ENCODE results near the gene ZNF362. TPM values are rescaled to one million over a fixed set of nuclear protein-coding genes. Genes with fewer than 3 reads are reported as not detected.
A peak's percentile ranks its signal among the peaks of the same experiment; 100 is the strongest.

Gene ZNF362
- polyA plus RNA-seq, 1 experiment: 9.0 TPM

- no peaks in the 10 kb centered on the region for H3K9me3 ChIP-seq (ENCODE audit: control insufficient read depth, insufficient read depth, low read length)
- no peak overlapping the region for H3K27ac ChIP-seq (ENCODE audit: low read depth, low read length)
- CTCF ChIA-PET: no interaction called here
- DNase-seq (ENCODE audit: low read depth, low spot score): no peak
- POLR2A ChIA-PET: no interaction called here
- no peak for TF ChIP-seq CTCF (IDR thresholded peaks at IDR 0.05; ENCODE audit: low read depth, low read length)
- no peak overlapping the region for H3K4me3 ChIP-seq (ENCODE audit: low read depth, low read length)
- H3K27me3 ChIP-seq (ENCODE audit: control insufficient read depth, insufficient read depth, low read length): peaks cover 25% of the 10 kb centered on the region
Measured at GRCh38 chr1:33249422-33249821, 6.9 kb upstream of the ZNF362 start.

- H3K9me3 ChIP-seq (ENCODE audit: control insufficient read depth, insufficient read depth, low read length): no peaks in the 10 kb centered on the region
- DNase-seq (ENCODE audit: low read depth, low spot score): no peak
- no peak overlapping the region for H3K27ac ChIP-seq (ENCODE audit: low read depth, low read length)
- ChIA-PET CTCF (no interaction called here), POLR2A (no interaction called here)
- peaks cover 22% of the 10 kb centered on the region for H3K27me3 ChIP-seq (ENCODE audit: control insufficient read depth, insufficient read depth, low read length)
- TF ChIP-seq CTCF (IDR thresholded peaks at IDR 0.05; ENCODE audit: low read depth, low read length): no peak
- no peak overlapping the region for H3K4me3 ChIP-seq (ENCODE audit: low read depth, low read length)
Measured at GRCh38 chr1:33250217-33250616, 6.1 kb upstream of the ZNF362 start.

GRCh38 chr1:33250724-33251123 is 5.6 kb upstream of the ZNF362 start:
- CTCF ChIA-PET: no interaction called here
- H3K9me3 ChIP-seq (ENCODE audit: control insufficient read depth, insufficient read depth, low read length): no peaks in the 10 kb centered on the region
- H3K27me3 ChIP-seq (ENCODE audit: control insufficient read depth, insufficient read depth, low read length): peaks cover 22% of the 10 kb centered on the region
- TF ChIP-seq CTCF (IDR thresholded peaks at IDR 0.05; ENCODE audit: low read depth, low read length): no peak
- no peak overlapping the region for H3K4me3 ChIP-seq (ENCODE audit: low read depth, low read length)
- no peak for DNase-seq (ENCODE audit: low read depth, low spot score)
- POLR2A ChIA-PET: no interaction called here
- H3K27ac ChIP-seq (ENCODE audit: low read depth, low read length): no peak overlapping the region

GRCh38 chr1:33254491-33254890 is 1.8 kb upstream of the ZNF362 start:
- ChIA-PET POLR2A (no interaction called here), CTCF (no interaction called here)
- no peak for DNase-seq (ENCODE audit: low read depth, low spot score)
- peaks cover 8% of the 10 kb centered on the region for H3K27me3 ChIP-seq (ENCODE audit: control insufficient read depth, insufficient read depth, low read length)
- TF ChIP-seq CTCF (IDR thresholded peaks at IDR 0.05; ENCODE audit: low read depth, low read length): no peak
- no peak overlapping the region for H3K4me3 ChIP-seq (ENCODE audit: low read depth, low read length)
- no peaks in the 10 kb centered on the region for H3K9me3 ChIP-seq (ENCODE audit: control insufficient read depth, insufficient read depth, low read length)
- no peak overlapping the region for H3K27ac ChIP-seq (ENCODE audit: low read depth, low read length)

- TF ChIP-seq CTCF (IDR thresholded peaks at IDR 0.05; ENCODE audit: low read depth, low read length): no peak
- Histone ChIP-seq H3K9me3 (ENCODE audit: control insufficient read depth, insufficient read depth, low read length) (no peaks in the 10 kb centered on the region), H3K4me3 (ENCODE audit: low read depth, low read length) (peak overlapping the region; percentile 34), H3K27ac (ENCODE audit: low read depth, low read length) (peak overlapping the region; percentile 31), H3K27me3 (ENCODE audit: control insufficient read depth, insufficient read depth, low read length) (peaks cover 3% of the 10 kb centered on the region)
- ChIA-PET POLR2A (no interaction called here), CTCF (no interaction called here)
- no peak for DNase-seq (ENCODE audit: low read depth, low spot score)
Measured at GRCh38 chr1:33255347-33256220, 708 bp upstream of the ZNF362 start.
